Hepatocyte (in vitro differentiated cells): ENCODE results near the gene ALKBH4. TPM values are rescaled to one million over a fixed set of nuclear protein-coding genes. Genes with fewer than 3 reads are reported as not detected.

Experiments used
- DNase-seq: peaks from one replicate; pipeline ENCODE4 v3.0.0-alpha.2; 2016; ENCODE audit warnings: low spot score
- H2AFZ ChIP-seq: fragments of 200-600 bp; sonication (generic); 2 replicates; pipeline ENCODE4 v1.6.0; 2016; ENCODE audit warnings: antibody characterized with exemption, mild to moderate bottlenecking
- H3K27ac ChIP-seq: fragments of 200-600 bp; sonication (generic); 2 replicates; pipeline ENCODE4 v1.5.1; 2016; ENCODE audit warnings: mild to moderate bottlenecking
- H3K27me3 ChIP-seq: fragments of 200-600 bp; sonication (generic); 2 replicates; pipeline ENCODE4 v1.6.1; 2016
- H3K36me3 ChIP-seq: fragments of 200-600 bp; sonication (generic); replicated peaks from 2 replicates; pipeline ENCODE4 v1.5.1; 2016; ENCODE audit warnings: low read depth; ENCODE audit not compliant: insufficient read depth
- H3K4me1 ChIP-seq: fragments of 200-600 bp; sonication (generic); 2 replicates; pipeline ENCODE4 v1.5.1; 2016; ENCODE audit warnings: mild to moderate bottlenecking, moderate library complexity; ENCODE audit not compliant: insufficient read depth
- H3K4me2 ChIP-seq: fragments of 200-600 bp; sonication (generic); 2 replicates; pipeline ENCODE4 v1.6.0; 2016
- H3K4me3 ChIP-seq: fragments of 200-600 bp; sonication (generic); 2 replicates; pipeline ENCODE4 v1.5.1; 2016; ENCODE audit warnings: mild to moderate bottlenecking
- H3K79me2 ChIP-seq: fragments of 200-600 bp; sonication (generic); 2 replicates; pipeline ENCODE4 v1.6.0; 2017; ENCODE audit warnings: mild to moderate bottlenecking
- H3K9me2 ChIP-seq: fragments of 200-600 bp; sonication (generic); replicated peaks from 2 replicates; pipeline ENCODE4 v1.6.0; 2017; ENCODE audit warnings: mild to moderate bottlenecking; ENCODE audit not compliant: insufficient read depth
- H3K9me3 ChIP-seq: fragments of 200-600 bp; sonication (generic); 2 replicates; pipeline ENCODE4 v1.5.1; 2016; ENCODE audit warnings: low read depth, mild to moderate bottlenecking
- H4K20me1 ChIP-seq: fragments of 200-600 bp; sonication (generic); 2 replicates; pipeline ENCODE4 v1.6.0; 2016; ENCODE audit warnings: mild to moderate bottlenecking; ENCODE audit not compliant: insufficient read depth, poor library complexity, severe bottlenecking
- EZH2 ChIP-seq: fragments of 200-600 bp; sonication (generic); IDR thresholded peaks from 2 replicates; pipeline ENCODE4 v1.6.1; 2016; ENCODE audit warnings: antibody characterized with exemption, mild to moderate bottlenecking, borderline replicate concordance
- EZH2phosphoT487 ChIP-seq: fragments of 200-600 bp; sonication (generic); IDR thresholded peaks from one replicate; pipeline ENCODE4 v1.6.1; 2018; ENCODE audit warnings: antibody characterized with exemption, mild to moderate bottlenecking, low read depth, moderate library complexity; ENCODE audit not compliant: unreplicated experiment, severe bottlenecking
- WGBS: methylation state at CpG from one replicate; pipeline ENCODE4 v1.1.6; 2016; ENCODE audit warnings: low lambda C conversion rate; ENCODE audit errors: missing lambda C conversion rate; 5-methylcytosine and 5-hydroxymethylcytosine counted together
- polyA plus RNA-seq: library from polyadenylated mRNA; unstranded; fragments of >200 nt; fragmentation: Nextera tagmentation; extraction: Ambion mirVana; gene quantifications from 2 replicates; pipeline ENCODE4 v1.2.1, GENCODE V29; 2016
- total RNA-seq: library from RNA; depleted of rRNA; stranded (reverse); fragments of >200 nt; gene quantifications from 2 replicates; pipeline ENCODE4 v1.2.3, GENCODE V29; 2014
- TF ChIP-seq, protein P1 (sequence below): fragments of 200-600 bp; sonication (generic); IDR thresholded peaks from 2 replicates; pipeline ENCODE4 v1.5.1; 2016; ENCODE audit warnings: antibody characterized with exemption, mild to moderate bottlenecking; ENCODE audit not compliant: poor library complexity

ALKBH4 gene
- total and polyA plus RNA-seq, 2 experiments from 2014 or later, result 13.3 to 15.8 TPM

DNA sequence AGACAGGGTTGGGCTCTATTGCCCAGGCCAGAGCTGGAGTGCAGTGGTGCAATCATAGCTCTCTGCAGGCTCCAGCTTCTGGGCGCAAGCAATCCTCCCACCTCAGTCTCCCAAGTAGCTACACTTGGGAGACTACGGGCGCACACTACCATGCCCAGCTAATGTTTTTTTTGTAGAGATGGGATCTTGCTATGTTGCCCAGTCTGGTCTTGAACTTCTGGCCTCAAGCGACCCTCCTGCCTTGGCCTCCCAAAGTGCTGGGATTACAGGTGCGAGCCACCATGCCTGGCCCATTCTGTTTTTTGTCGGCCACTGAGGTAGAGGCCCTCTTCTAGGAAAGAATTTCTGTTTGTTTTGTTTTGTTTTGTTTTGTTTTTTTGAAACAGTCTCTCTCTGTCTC is 12.2 kb downstream of the ALKBH4 start:
- no peak for DNase-seq

DNA sequence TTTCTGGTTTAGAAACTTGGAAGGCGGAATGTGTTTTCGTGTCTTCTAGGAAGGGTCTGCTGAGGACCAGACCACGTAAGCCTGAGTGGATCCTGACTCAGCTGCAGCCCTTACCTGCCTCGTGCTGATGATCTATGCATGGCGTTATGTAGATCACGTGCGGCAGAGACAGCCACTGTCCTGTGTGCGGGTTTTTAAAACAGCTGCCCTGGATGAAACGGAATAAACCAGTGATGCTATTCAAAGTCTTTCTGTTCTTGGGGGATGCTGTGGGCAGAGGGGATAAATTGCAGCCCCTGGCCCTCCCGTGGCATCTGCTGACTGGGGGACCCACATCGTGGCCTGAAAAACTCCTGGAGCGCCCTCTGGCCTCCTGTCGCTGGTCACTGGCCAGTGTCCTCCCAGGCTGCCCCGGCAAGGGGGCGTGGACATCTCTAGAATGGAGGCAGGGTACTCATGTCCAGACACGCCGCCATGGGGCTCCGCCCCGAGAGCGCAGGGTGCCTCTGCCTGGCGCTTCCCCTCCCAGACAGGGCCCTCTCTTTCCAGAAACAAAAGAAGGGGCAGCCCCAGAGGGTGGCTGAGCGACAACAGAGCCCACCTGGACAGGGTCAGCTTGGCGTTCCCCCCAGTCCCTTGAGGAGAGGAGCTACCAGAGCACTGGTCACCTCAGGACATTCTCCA is 13.2 kb downstream of the ALKBH4 start:
- TF ChIP-seq EZH2phosphoT487 (no peak), EZH2 (no peak)
- TF ChIP-seq, protein P1, sequence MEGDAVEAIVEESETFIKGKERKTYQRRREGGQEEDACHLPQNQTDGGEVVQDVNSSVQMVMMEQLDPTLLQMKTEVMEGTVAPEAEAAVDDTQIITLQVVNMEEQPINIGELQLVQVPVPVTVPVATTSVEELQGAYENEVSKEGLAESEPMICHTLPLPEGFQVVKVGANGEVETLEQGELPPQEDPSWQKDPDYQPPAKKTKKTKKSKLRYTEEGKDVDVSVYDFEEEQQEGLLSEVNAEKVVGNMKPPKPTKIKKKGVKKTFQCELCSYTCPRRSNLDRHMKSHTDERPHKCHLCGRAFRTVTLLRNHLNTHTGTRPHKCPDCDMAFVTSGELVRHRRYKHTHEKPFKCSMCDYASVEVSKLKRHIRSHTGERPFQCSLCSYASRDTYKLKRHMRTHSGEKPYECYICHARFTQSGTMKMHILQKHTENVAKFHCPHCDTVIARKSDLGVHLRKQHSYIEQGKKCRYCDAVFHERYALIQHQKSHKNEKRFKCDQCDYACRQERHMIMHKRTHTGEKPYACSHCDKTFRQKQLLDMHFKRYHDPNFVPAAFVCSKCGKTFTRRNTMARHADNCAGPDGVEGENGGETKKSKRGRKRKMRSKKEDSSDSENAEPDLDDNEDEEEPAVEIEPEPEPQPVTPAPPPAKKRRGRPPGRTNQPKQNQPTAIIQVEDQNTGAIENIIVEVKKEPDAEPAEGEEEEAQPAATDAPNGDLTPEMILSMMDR, result no peak
- Histone ChIP-seq H2AFZ (no peak overlapping the region), H3K27me3 (no peaks in the 10 kb centered on the region), H4K20me1 (no peaks in the 10 kb centered on the region), H3K27ac (no peak overlapping the region), H3K9me2 (no peaks in the 10 kb centered on the region), H3K4me3 (no peak overlapping the region), H3K4me1 (no peaks in the 10 kb centered on the region), H3K36me3 (no peaks in the 10 kb centered on the region), H3K79me2 (no peaks in the 10 kb centered on the region), H3K4me2 (peak overlapping the region; percentile 12), H3K9me3 (no peaks in the 10 kb centered on the region)
- DNase-seq, result peak; percentile 38
- WGBS, result 57% methylated on average over 23 of the region's 23 CpGs

More for the DNA sequence above, 12.2 kb downstream of the ALKBH4 start:
- H3K9me3 ChIP-seq, result no peaks in the 10 kb centered on the region
- H3K9me2 ChIP-seq, result no peaks in the 10 kb centered on the region
- H2AFZ ChIP-seq, result no peak overlapping the region
- TF ChIP-seq EZH2 (no peak), EZH2phosphoT487 (no peak)
- TF ChIP-seq, protein P1, result no peak
- no peaks in the 10 kb centered on the region for H4K20me1 ChIP-seq
- H3K36me3 ChIP-seq, result no peaks in the 10 kb centered on the region
- no peak overlapping the region for H3K4me2 ChIP-seq
- H3K27me3 ChIP-seq, result no peaks in the 10 kb centered on the region
- H3K79me2 ChIP-seq, result no peaks in the 10 kb centered on the region
- H3K4me1 ChIP-seq, result no peaks in the 10 kb centered on the region
- no peak overlapping the region for H3K27ac ChIP-seq
- WGBS, result 91% methylated on average over 6 of the region's 6 CpGs
- no peak overlapping the region for H3K4me3 ChIP-seq

DNA sequence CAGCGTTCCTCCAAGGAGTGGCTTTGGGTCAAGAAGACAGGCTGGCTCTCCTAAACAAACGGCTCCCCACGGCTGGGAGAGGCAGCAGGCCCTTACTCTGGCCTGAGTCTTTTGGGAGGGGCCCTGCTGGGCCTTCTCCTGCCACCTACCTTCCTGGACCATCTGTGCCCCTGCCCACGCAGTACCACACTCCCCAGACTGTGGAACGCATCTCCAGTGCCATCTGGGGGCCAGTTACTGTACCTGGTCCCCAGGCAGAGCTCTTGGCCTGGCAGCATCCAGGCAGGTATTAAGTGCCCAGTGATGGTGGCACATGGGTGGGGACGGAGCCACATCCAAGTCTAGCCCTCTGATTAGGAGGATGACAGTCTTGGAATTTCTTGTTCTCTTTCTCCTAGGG is 14.4 kb downstream of the ALKBH4 start:
- no peak for DNase-seq
- WGBS, result 85% methylated on average over 6 of the region's 6 CpGs

More for the DNA sequence above, 14.4 kb downstream of the ALKBH4 start:
- Histone ChIP-seq H3K79me2 (no peaks in the 10 kb centered on the region), H3K4me3 (no peak overlapping the region), H3K36me3 (no peaks in the 10 kb centered on the region), H3K4me2 (no peak overlapping the region), H3K4me1 (no peaks in the 10 kb centered on the region), H3K27me3 (no peaks in the 10 kb centered on the region), H3K9me2 (no peaks in the 10 kb centered on the region), H2AFZ (no peak overlapping the region), H3K9me3 (no peaks in the 10 kb centered on the region), H4K20me1 (no peaks in the 10 kb centered on the region), H3K27ac (no peak overlapping the region)
- TF ChIP-seq EZH2 (no peak), EZH2phosphoT487 (no peak)
- TF ChIP-seq, protein P1, result no peak
